T-helper 2 cell (primary cell): ENCODE results near the gene MRPS7.
"Not testable (repeated sequence)": the region's sequence is repeated elsewhere in the genome, so short reads cannot be mapped to it uniquely, and the experiment has no call there.

Source experiments
- DNase-seq, 5 experiments: peaks; one replicate each; pipeline versions ENCODE4 v3.0.0 to v3.0.0-alpha.2; 2012 to 2022

MRPS7 gene

GRCh38 chr17:75244133-75244866 lies 17.4 kb upstream of the MRPS7 start:
- DNase-seq = no peak

GRCh38 chr17:75245011-75245410 lies 16.7 kb upstream of the MRPS7 start:
- DNase-seq = no peak

- no peak for DNase-seq
Observed at GRCh38 chr17:75246404-75246803, 15.3 kb upstream of the MRPS7 start.

GRCh38 chr17:75249564-75249963 lies 12.1 kb upstream of the MRPS7 start:
- no peak for DNase-seq

GRCh38 chr17:75250009-75250471 lies 11.6 kb upstream of the MRPS7 start:
- peak in 2 of 5 experiments; percentile 74 to 79 for DNase-seq

- DNase-seq = no peak
Observed at GRCh38 chr17:75252039-75252816, 9.5 kb upstream of the MRPS7 start.

GRCh38 chr17:75255954-75256698 lies 5.6 kb upstream of the MRPS7 start:
- DNase-seq = not testable (repeated sequence)

GRCh38 chr17:75257228-75257627 lies 4.5 kb upstream of the MRPS7 start:
- not testable (repeated sequence) for DNase-seq

- DNase-seq = peak in 3 of 5 experiments; percentile 14 to 45 (median 30)
Observed at GRCh38 chr17:75260641-75261335, 891 bp upstream of the MRPS7 start.

GRCh38 chr17:75262112-75262606 lies 480 bp downstream of the MRPS7 start:
- no peak for DNase-seq

- DNase-seq = no peak
Observed at GRCh38 chr17:75263055-75263454, 1.4 kb downstream of the MRPS7 start.

- no peak for DNase-seq
Observed at GRCh38 chr17:75265614-75266315, 4.1 kb downstream of the MRPS7 start.

GRCh38 chr17:75266316-75267152 lies 4.9 kb downstream of the MRPS7 start:
- DNase-seq = no peak

- no peak for DNase-seq
Observed at GRCh38 chr17:75267153-75267410, 5.4 kb downstream of the MRPS7 start.

GRCh38 chr17:75267411-75268232 lies 5.9 kb downstream of the MRPS7 start:
- no peak for DNase-seq

- DNase-seq = peak in 1 of 5 experiments; percentile 26
Observed at GRCh38 chr17:75269844-75270217, 8.2 kb downstream of the MRPS7 start.

- DNase-seq = peak in 3 of 5 experiments; percentile 17 to 71 (median 36)
Observed at GRCh38 chr17:75270218-75270965, 8.7 kb downstream of the MRPS7 start.

GRCh38 chr17:75270966-75271232 lies 9.2 kb downstream of the MRPS7 start, which contains the start of gene MIF4GD:
Gene MIF4GD (minus strand): TSS chr17:75271231. CDS start chr17:75270195, 1,036 bp downstream.
- no peak for DNase-seq

- peak; percentile 78 to 92 (median 83) for DNase-seq
Observed at GRCh38 chr17:75271233-75271954, 9.7 kb downstream of the MRPS7 start.
